Activated T-helper 9 cell treated with anti-CD3 and anti-CD28 coated beads, Interleukin-2, amount 50 U/mL, for 16 hours (primary cell): ENCODE results near the gene SLC43A1.
"Not testable (repeated sequence)": the region's sequence is repeated elsewhere in the genome, so short reads cannot be mapped to it uniquely, and the experiment has no call there.

Source experiments
- DNase-seq: peaks from one replicate; pipeline ENCODE4 v3.0.0-alpha.2; 2020; ENCODE audit warnings: low read depth

The SLC43A1 gene

DNA sequence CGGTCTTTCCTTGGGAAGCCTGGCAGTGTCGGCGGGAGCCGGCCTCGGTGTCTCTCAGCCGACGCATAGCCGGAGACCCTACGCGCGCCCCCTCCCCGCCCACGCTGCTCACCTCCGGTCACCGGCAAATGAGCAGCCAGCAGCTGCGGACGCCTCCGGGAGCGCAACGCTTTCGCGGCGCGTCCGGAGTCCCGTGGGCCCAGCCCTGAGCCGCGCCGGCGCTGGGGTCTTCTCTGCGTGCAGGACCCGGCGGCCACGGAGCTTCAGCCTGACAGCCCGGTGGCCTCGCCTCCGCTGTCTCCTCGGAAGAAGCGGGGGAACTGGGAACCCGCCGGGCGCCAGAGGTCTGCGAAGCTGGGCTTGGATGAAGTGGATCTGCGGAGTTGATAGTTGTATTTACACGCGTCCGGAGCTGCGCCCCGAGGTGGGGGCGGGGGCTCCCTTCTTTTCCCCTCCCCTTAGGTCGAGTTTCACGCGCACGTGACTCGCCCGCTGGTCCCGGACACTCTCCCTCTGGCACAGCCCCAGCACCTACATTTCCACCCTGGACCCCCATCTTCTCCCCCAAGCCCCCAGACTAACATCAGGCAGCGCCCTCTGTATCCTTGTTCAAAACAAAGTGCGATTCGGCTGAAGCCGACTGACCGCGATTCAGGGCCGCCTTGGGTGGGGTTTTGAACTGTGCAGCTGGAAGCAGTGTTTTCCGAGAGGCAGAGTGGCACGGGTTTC lies at the start of gene SLC43A1:
TSS of gene SLC43A1 (minus strand) at position 371 of the 729 bp plus-strand sequence. CDS start 1,591 bp downstream, outside the sequence.
- peak; percentile 14 for DNase-seq

DNA sequence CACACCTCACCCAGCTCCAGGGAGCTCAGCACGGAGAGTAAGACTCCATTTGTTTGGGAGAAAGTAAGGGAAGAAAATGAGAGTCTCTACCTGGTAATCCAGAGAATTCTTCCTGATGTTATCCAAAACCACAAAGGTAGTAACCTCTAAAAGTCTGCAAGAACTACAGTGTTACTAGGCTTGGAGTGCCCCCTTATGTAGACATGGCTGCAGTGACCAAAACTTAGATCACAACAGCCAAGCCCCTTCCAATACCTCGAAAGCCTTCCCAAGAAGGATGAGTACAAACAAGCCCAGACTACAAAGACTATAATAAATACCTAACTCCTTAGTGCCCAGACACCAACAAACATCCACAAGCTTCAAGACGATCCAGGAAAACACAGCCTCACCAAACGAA lies 47.1 kb upstream of the SLC43A1 start:
- DNase-seq: no peak

DNA sequence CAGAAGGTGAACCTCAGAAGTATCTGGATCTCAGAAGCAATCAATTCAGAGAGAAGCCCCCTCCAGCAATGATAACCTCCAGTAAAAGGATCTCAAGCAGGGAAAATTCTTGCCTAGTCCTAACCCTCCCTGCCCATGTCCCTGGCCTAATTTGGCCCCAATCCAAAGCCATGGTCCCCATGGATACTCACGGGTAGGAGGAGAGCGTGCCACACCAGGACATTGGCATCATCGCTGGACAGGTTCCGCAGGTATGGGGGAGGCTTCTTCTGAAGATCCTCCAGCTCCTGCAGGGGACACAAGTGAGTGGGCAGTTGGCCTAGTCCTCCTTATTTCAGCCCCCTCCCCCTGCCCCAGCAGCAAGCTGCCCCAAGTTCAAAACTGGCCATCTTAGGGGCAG lies 44.6 kb upstream of the SLC43A1 start:
- no peak for DNase-seq

DNA sequence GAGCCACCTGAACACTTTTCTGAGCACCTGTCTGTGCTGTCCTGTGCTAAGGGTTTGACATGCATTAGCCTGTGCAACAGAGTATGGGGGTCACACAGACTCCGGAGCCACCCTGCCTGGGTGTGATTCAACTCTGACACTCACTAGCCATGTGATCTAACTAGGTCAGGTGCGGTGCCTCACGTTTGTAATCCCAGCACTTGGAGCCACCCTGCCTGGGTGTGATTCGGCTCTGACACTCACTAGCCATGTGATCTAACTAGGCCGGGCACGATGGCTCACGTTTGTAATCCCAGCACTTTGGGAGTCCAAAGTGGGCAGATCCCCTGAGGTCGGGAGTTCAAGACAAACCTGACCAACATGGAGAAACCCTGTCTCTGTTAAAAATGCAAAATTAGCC lies 40.5 kb upstream of the SLC43A1 start:
- no peak for DNase-seq

DNA sequence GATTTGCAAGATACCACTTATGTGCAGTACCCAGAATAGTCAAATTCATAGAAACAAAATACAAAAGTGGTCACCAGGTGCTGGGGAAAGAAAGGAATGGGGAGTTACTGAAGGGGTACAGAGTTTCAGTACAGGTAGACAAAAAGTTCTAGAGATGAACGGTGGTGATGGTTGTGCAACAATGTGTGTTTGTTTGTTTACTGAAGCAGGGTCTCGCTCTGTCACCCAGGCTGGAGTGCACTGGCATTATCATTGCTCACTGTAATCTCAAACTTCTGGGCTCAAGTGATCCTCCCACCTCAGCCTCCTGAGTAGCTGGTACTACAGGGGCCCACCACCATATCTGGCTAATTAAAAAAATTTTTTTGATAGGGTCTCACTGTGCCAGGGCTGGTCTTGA lies 39.9 kb upstream of the SLC43A1 start:
- DNase-seq: no peak

DNA sequence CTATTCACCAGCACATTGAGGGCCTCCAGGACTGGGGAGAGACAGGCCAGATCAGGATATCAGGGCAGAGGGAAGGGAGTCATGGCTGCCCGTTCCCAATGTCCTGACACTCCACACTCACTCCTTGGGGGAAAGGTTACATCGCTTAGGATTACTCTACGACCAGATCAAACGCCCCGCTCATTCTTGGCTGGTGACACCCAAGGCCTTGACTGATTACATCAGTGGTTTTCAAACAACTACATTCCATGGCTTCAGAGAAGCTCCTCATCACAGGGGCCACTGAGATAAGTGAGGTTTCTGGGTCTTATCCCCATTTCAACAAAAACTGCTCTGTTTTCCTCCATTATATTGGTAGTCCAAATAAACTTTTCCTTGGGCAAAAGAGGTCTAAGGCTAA lies 37.0 kb upstream of the SLC43A1 start:
- DNase-seq: no peak

DNA sequence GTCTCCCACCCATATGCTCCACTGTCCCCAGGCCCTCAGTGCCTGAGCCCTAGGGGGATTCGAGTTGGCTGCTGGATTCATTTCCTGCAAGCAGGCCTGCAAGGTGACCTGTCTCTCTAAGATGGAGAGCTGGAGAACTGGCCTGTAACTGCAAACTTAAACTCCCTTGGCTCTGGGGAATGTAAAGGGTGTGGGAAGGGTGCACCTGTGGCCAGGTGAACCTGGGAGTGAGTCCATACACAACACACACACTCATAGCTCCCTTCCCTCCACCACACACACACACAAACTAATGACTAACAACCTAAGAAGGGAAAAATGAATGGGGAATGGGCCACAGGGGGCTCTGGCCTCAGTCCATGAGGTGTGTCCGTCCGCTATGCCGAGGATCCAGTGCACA lies 36.4 kb upstream of the SLC43A1 start:
- DNase-seq: no peak

DNA sequence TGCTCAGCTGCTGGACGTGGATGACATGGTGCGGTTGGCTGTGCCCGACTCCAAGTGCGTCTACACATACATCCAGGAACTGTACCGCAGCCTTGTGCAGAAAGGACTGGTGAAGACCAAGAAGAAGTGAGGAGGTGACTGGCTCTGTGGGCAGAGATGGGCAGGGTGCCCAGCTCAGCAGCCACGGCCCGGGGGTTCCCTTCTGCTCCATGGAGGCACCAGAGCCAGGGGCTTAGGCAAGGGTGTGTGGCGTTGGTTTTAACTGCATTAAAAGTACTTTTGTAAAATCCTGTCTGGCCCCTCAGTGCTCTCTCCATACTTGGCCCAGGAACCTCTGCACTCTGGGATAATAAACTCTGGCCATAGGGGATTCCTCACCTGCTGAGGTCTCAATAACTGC lies 34.5 kb upstream of the SLC43A1 start:
- no peak for DNase-seq

DNA sequence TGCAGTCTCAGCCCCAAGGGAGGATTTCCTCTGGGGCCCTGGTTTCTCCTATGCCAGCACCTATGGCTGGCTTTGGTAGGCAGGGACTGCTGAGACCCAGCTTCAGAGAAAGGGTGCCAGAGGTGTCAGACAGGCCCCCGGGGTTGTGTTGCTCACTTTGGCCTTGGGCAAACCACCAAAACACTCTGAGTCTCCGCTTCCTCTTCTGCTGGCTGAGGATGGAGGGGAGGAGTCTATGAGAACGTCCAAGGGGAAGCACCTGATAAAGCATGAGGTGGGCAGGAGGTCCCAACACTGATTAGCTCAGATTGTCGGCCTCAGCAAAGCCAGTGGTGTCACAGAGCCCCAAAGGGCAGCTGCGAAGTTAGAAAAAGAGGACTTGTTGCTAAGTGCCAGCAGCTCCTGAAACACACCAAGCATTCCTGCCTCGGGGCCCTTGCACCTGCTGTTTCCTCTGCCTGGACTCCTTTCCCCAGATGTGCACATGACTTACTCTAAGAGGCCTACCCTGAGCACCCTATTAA lies 32.4 kb upstream of the SLC43A1 start:
- no peak for DNase-seq

DNA sequence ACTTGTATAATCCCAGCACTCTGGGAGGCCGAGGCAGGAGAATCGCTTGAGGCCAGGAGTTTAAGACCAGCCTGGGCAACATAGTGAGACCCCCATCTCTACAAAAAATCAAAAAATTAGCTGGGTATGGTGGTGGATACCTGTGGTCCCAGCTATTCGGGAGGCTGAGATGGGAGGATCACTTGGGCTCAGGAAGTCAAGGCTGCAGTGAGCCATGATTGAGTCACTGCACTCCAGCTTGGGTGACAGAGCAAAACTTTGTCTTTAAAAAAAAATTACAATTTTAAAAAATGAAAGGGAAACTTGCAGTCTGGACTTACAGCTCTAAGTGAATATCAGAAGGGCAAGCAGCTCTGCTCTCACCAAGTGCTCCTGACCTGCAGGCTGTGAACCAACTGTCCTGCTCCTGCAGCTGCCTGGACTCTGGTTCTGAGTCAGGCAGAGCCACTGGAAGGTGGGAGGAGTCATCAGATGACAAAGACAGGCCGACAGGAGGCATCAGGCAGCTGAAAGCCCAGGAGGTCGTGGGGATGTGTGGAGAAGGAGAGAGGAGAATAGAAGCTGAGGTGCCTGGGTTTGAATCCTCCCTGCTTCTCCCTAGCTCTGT lies 31.5 kb upstream of the SLC43A1 start:
- no peak for DNase-seq

DNA sequence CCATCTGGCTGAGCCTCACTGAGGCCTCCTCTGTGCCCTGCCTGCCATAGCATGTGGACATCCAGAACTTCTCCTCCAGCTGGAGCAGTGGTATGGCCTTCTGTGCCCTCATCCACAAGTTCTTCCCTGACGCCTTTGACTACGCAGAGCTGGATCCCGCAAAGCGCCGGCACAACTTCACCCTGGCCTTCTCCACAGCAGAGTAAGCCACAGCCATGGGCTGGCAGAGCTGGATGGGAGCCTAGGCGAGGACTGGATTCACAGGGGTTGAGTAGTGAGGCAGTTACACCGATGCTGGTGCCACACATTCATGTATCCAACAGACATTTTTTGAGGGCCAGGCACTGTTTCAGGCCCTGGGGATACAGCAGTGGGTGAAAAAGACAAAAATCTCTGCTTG lies 30.9 kb upstream of the SLC43A1 start:
- DNase-seq: no peak

DNA sequence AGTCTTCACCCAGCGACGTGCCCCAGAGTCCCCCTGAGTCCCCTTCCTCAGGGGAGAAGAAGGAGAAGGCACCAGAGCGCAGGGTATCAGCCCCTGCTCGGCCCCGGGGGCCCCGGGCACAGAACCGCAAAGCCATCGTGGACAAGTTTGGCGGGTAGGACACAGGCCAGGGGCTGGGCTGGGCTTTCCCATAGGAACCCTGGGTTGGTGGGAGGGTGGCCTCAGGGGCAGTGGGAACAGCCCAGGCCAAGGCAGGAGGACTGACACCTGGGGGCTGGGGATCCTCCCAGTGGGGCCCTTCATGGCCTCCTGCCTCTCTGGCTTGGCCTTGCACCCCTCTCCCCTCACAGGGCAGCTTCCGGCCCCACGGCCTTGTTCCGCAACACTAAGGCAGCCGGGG lies 30.4 kb upstream of the SLC43A1 start:
- DNase-seq: no peak

DNA sequence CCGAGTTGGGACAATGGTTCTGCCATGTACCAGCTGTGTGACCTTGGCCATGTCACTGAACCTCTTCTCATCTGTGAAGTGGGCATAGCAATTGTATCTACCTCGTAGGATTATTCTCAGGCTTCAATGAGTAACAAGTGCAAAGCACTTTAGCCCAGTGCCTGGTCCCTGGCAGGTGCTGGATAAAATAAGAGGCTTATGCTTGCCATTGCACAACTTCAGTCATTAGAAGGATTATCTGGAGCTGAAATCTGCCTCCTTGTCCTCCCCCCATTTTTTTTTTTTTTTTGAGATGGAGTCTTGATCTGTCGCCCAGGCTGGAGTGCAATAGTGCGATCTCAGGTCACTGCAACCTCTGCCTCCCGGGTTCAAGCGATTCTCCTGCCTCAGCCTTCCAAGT lies 29.1 kb upstream of the SLC43A1 start:
- DNase-seq: no peak

DNA sequence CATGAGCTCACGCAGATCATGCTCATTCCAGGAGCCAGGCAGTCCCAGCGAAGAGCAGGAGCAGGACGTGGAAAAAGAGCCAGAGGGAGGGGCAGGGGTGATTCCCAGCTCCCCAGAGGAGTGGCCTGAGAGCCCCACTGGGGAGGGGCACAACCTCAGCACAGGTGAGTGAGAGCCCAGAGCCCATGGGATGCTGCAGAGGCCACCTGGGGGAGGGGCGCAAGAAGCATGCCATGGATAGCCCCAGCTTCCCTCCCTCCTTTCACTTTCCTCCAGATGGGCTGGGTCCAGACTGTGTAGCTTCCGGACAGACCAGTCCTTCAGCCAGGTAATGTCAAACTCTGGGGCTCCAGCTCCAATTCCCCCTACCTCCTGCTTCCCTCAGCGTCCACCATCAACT lies 28.1 kb upstream of the SLC43A1 start:
- no peak for DNase-seq

DNA sequence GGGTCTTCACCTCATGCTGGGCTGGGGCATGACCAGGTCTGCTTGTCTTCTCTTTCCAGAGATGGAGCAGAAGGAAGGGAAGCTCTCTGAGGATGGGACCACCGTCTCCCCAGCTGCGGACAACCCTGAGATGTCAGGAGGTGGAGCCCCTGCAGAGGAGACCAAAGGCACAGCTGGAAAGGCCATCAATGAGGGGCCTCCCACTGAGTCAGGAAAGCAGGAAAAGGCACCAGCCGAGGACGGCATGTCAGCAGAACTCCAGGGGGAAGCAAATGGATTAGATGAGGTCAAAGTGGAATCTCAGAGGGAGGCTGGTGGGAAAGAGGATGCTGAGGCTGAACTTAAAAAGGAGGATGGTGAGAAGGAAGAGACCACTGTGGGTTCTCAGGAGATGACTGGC lies 27.1 kb upstream of the SLC43A1 start:
- DNase-seq: no peak

DNA sequence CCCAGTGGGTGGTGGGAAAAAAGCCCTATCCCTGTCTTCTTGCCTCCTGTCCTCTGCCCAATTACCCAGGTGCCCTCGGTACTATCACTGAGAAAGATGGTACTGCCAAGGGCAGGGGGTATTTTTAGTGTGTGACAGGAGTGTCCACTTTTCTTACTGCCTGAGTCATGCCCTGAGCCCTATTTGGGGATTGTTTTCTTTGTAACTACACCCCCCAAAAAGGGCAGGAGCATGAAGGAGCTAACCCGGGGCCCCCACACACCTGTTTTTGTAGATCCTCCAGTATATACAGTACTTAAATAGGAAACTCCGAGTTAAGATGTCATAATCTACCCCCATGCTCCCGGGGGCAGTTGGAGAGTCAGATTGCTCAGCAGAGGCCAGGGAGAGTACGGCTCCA lies 25.7 kb upstream of the SLC43A1 start:
- no peak for DNase-seq

DNA sequence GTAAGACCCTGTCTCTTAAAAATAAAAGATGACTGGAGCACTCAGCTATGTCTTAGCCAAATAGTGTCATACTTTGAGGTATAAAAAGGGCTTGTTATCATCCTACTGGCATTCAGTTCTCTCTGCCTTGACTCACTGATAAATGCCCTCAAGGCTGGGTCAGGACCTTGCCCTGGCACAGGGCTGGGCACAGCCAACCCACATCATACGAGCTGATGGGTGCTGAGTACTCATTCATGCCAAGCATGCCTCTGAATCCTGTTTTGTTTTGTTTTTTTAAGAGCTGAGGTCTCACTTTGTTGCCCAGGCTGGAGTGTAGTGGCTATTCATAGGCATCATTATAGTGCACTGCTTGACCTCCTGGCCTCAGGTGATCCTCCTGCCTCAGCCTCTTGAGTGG lies 23.8 kb upstream of the SLC43A1 start:
- no peak for DNase-seq

DNA sequence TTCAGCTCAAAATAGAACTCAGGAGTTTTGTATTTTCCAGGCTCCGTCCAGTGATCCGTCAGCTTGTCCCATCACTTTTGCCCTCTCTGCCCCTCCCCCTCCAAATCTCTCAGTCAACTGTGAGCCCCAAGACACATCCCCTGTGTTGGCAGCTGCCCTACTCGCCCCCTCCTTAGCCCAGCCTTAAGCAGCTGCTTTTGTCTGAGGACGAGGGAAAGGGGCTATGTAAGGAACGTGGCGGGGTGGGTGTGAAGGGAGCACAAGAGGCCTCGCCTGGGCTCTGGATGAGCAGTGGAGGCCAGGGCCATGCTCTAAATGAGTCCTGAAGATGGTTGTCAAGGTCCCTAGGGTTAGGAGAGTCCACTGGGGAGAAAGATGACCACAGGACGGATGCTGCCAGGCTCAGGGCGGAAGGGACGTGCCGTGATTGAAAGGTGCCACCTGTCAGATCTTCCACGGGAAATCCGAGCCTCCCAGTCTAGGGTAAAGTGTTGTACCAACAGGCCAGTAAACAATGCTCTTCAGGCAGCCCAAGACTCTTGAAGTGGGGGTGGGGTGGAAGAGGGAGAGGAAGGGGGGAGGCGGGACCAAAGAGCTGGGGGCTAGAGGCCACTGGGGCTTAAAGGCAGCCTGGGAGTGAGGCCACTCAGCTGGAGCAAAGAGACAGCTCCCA lies 21.6 kb upstream of the SLC43A1 start, which contains the start of gene SMTNL1:
TSS of gene SMTNL1 (plus strand) at position 649 of the 673 bp plus-strand sequence. CDS start 5,048 bp downstream, outside the sequence.
- DNase-seq: no peak

DNA sequence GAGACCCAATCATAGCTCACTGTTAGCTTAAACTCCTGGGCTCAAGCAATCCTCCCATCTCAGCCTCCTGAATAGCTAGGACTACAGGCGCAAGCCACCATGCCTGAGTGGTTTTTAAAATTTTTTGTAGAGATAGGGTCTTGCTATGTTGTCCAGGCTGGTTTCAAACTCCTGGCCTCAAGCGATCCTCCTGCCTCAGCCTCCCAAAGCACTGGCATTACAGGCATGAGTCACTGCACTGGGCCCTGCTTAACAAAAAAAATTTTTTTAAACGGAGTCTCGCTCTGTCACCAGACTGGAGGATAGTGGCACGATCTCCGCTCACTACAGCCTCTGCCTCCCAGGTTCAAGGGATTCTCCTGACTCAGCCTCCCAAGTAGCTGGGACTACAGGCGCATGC lies 18.9 kb upstream of the SLC43A1 start:
- DNase-seq: not testable (repeated sequence)

DNA sequence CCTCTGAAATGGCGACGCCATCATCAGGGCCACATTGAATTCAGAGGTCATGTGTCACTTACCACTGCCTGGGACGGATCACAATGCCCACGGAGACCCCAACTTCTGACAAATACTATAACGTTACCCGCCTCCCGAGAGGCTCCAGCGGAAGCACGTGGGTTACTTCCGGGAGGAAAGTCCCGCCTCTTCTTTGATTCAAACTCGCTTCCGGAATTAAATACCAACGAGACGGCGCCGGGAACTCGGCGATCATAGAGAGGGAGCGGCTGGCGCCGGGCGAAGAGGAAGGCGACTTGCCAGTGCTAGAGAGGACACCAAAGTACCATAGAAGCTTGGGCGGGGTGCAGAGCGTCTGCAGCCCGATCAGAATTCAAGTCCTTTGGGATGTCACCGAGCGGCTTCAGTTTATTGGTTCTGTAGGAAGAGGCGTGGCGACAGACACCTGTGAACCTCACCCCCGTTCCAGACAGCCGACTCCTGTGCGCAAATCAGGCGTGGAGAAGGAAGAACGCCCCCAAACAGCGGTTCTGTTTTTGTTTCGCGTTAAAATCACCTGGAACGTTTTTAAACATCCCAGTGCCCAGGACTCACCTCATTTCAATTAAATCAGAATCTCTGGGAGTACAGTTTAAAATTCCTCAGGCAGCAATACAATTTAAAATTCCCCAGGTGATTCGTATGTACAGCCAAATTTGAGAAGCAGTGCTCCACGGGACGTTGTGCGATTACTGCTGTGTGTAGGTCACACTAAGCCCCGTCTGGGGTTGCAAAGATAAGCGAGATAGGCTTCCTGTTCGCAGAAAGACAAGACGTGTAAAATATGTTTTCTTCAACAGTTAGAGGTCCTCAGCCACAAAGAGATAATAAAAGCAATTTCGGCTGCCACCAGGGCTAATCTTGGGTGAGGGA lies 15.3 kb upstream of the SLC43A1 start, which contains the start of gene TIMM10:
TSS of gene TIMM10 (minus strand) at position 159 of the 912 bp plus-strand sequence. CDS start 565 bp downstream, outside the sequence.
- peak; percentile 89 for DNase-seq

DNA sequence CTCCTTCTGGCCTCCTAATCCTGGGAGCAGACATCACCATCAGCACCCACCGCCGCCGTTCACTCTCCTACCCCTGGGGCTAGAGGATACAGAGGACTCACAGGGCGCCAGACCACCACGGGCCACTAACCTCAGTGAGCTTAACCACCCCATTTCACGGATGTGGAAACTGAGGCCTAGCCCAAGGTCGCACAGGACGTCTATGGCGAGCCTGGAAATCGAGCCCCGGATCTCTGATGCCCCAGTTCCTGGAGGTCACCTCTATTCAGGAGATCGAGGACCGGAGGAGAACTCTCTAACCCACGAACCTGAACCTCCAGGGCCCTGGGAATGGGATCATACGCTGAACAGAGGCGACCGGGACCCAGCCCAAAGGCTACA lies 14.7 kb upstream of the SLC43A1 start:
- DNase-seq: no peak

DNA sequence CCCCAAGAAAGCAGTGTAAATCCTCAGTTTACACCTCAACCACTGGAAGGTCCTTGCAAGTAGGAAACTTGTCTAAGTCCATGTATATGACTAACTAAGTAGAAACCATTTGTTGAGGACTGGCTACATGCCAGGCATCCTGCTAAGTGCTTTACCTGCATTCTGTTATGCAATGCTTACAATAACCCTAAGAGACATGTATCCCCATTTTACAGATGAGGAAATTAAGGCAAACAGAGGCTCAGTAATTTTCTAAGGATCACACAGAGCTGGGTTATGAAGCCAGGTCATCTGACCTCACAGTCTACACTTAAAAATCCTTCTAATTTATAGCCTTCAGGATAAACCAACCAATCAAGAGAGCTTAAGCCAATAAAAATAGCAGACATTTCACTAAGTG lies 13.5 kb upstream of the SLC43A1 start:
- no peak for DNase-seq
